ENCODE results near the gene FNDC8. TPM values are rescaled to one million over a fixed set of nuclear protein-coding genes. Genes with fewer than 3 reads are reported as not detected.

FNDC8 gene
- total RNA-seq, 1 donor from 2014 or later, result not detected

DNA sequence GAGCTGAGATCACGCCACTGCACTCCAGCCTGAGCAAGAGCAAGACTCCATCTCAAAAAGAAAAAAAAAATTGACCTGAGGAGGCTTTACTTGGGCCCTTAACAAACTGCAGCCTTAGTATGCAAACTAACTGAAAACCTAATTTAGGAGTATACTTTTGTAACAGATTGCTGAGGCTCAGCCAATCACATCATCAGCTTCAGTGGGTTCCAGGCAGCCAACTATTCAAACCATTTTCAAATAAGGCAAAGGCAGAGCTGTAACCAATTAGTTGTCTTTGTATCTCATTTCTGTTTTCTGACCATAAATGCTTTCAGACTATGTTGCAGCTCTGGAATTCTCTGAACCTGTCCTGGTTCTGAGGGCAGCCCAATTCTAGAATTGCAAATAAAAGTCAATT, 25.7 kb upstream of the FNDC8 start:
- H3K27me3 ChIP-seq, result no peaks in the 10 kb centered on the region
- no peak overlapping the region for H3K27ac ChIP-seq
- intact Hi-C loops (cut with DNase I), result no loop called here

DNA sequence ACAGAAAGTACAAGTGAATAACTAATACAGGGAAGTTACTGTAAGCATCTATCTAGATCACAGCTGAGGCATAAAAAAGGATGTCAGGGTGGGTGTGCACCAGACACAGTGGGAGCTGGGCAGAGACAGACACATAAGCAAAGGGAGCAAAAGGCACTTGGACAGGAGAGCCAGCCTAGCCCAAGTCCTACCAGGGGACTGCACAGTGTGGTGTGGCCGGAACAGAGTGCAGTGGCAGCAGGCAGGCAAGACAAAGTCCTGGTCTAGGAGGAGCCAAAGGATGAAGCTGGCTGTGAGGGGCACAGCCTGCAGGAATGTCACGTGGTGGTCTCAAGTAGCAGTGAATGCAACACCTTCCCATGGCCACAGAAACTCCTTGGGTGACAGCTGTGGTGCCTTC, 23.6 kb upstream of the FNDC8 start:
- no peaks in the 10 kb centered on the region for H3K4me1 ChIP-seq
- no peaks in the 10 kb centered on the region for H3K9me3 ChIP-seq
- no peaks in the 10 kb centered on the region for H3K27me3 ChIP-seq
- H3K27ac ChIP-seq, result no peak overlapping the region
- no peak for TF ChIP-seq POLR2AphosphoS5 (IDR thresholded peaks at IDR 0.05; ENCODE audit: insufficient read depth in 1 of 2, low read depth in 1 of 2)
- TF ChIP-seq POLR2A (IDR thresholded peaks at IDR 0.05), result no peak
- TF ChIP-seq CTCF (IDR thresholded peaks at IDR 0.05), result no peak
- DNase-seq (ENCODE audit: extremely low spot score in 2 of 2), result no peak
- H3K4me3 ChIP-seq, result no peak overlapping the region
- intact Hi-C loops (cut with DNase I), result no loop called here
- peaks cover 0 to 16% of the 10 kb centered on the region in 2 donors for H3K36me3 ChIP-seq

More for the DNA sequence above, 25.7 kb upstream of the FNDC8 start:
- Histone ChIP-seq H3K36me3 (peaks cover 0 to 6% of the 10 kb centered on the region in 2 donors), H3K4me3 (no peak overlapping the region), H3K4me1 (no peaks in the 10 kb centered on the region), H3K9me3 (no peaks in the 10 kb centered on the region)
- TF ChIP-seq CTCF (IDR thresholded peaks at IDR 0.05) (no peak), POLR2AphosphoS5 (IDR thresholded peaks at IDR 0.05; ENCODE audit: insufficient read depth in 1 of 2, low read depth in 1 of 2) (no peak), POLR2A (IDR thresholded peaks at IDR 0.05) (no peak)
- no peak for DNase-seq (ENCODE audit: extremely low spot score in 2 of 2)

DNA sequence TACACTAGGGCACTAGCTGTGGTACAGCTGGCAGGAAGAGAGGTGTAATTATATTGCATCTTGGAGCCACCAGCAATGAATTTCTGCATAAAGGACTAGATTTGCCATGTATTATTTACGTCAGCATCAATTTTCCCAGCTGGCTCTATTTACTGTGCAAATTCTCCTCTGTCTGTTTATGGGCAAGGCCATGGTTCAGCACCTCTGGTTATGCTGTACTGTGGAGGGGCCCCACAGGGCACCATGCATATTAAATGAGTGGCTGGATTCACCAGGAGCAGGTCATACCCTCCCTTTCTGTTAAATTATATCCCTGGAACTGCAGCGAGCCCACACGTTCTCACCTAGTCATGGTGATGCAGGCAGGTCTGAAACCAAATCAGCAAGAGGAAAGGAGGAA, 21.5 kb upstream of the FNDC8 start:
- H3K4me1 ChIP-seq, result no peaks in the 10 kb centered on the region
- no peak overlapping the region for H3K4me3 ChIP-seq
- H3K27me3 ChIP-seq, result no peaks in the 10 kb centered on the region
- no peak for TF ChIP-seq POLR2A (IDR thresholded peaks at IDR 0.05)
- TF ChIP-seq CTCF (IDR thresholded peaks at IDR 0.05), result no peak
- no peak for TF ChIP-seq POLR2AphosphoS5 (IDR thresholded peaks at IDR 0.05; ENCODE audit: insufficient read depth in 1 of 2, low read depth in 1 of 2)
- intact Hi-C loops (cut with DNase I), result no loop called here
- no peak overlapping the region for H3K27ac ChIP-seq
- H3K9me3 ChIP-seq, result no peaks in the 10 kb centered on the region
- no peak for DNase-seq (ENCODE audit: extremely low spot score in 2 of 2)
- H3K36me3 ChIP-seq, result peaks cover 0 to 23% of the 10 kb centered on the region in 2 donors

DNA sequence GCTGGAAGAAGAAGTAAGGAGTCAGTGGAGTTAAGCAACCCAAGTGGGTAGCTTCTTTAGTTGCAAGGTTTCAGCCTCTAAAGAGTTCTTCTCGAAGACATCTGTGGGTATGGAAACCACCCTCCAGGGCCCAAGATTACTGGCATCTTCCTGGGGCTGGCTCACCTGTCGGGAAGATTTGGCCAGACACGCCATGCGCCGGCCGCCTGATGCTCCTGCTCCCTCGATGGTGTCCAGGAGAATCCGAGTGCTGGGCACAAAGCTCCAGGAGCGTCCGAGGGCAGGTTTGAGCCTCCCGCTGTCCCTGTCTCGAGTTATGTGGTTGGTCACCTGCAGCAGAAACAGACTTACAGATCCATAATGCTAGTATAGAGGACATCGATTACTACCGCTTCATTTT, 20.4 kb upstream of the FNDC8 start:
- no peak for DNase-seq (ENCODE audit: extremely low spot score in 2 of 2)
- no peak overlapping the region for H3K27ac ChIP-seq
- no peaks in the 10 kb centered on the region for H3K27me3 ChIP-seq
- intact Hi-C loops (cut with DNase I), result no loop called here
- no peak for TF ChIP-seq POLR2A (IDR thresholded peaks at IDR 0.05)
- TF ChIP-seq POLR2AphosphoS5 (IDR thresholded peaks at IDR 0.05; ENCODE audit: insufficient read depth in 1 of 2, low read depth in 1 of 2), result no peak
- TF ChIP-seq CTCF (IDR thresholded peaks at IDR 0.05), result no peak
- no peaks in the 10 kb centered on the region for H3K9me3 ChIP-seq
- no peak overlapping the region for H3K4me3 ChIP-seq
- no peaks in the 10 kb centered on the region for H3K4me1 ChIP-seq
- peaks cover 0 to 29% of the 10 kb centered on the region in 2 donors for H3K36me3 ChIP-seq

- Histone ChIP-seq H3K4me3 (no peak overlapping the region), H3K4me1 (no peaks in the 10 kb centered on the region), H3K27me3 (no peaks in the 10 kb centered on the region), H3K9me3 (no peaks in the 10 kb centered on the region), H3K36me3 (peaks cover 0 to 33% of the 10 kb centered on the region in 2 donors), H3K27ac (no peak overlapping the region)
- intact Hi-C loops (cut with DNase I), result no loop called here
- TF ChIP-seq POLR2A (IDR thresholded peaks at IDR 0.05) (no peak), POLR2AphosphoS5 (IDR thresholded peaks at IDR 0.05; ENCODE audit: insufficient read depth in 1 of 2, low read depth in 1 of 2) (no peak), CTCF (IDR thresholded peaks at IDR 0.05) (no peak)
- no peak for DNase-seq (ENCODE audit: extremely low spot score in 2 of 2)
Observed at GRCh38 chr17:35101725-35102124, 19.7 kb upstream of the FNDC8 start.

Data from vagina (tissue), 2 donors.